Mucosa of rectum (tissue), 2 donors: ENCODE data around the gene PDP2.
A peak's percentile ranks its signal among the peaks of the same experiment; 100 is the strongest.

ENCODE experiments used
- H3K27ac ChIP-seq, 2 donors: one replicate each; pipeline ENCODE4 v1.7.0; 2013; ENCODE audit warnings: inconsistent platforms in 2 of 2, low read depth in 2 of 2, low read length in 2 of 2
- H3K27me3 ChIP-seq, 2 donors: one replicate each; pipeline ENCODE4 v1.7.0; 2013; ENCODE audit warnings: low read length in 2 of 2; ENCODE audit not compliant: control insufficient read depth in 2 of 2, insufficient read depth in 2 of 2
- H3K36me3 ChIP-seq, 2 donors: one replicate each; pipeline ENCODE4 v1.7.0; 2013; ENCODE audit warnings: low read length in 2 of 2; ENCODE audit not compliant: control insufficient read depth in 2 of 2, insufficient read depth in 2 of 2
- H3K4me1 ChIP-seq, 2 donors: one replicate each; pipeline ENCODE4 v1.7.0; 2013; ENCODE audit warnings: low read length in 2 of 2, mild to moderate bottlenecking in 1 of 2; ENCODE audit not compliant: control insufficient read depth in 2 of 2, insufficient read depth in 2 of 2
- H3K4me3 ChIP-seq, 2 donors: one replicate each; pipeline ENCODE4 v1.7.0; 2013; ENCODE audit warnings: low read length in 2 of 2
- H3K9ac ChIP-seq, 2 donors: one replicate each; pipeline ENCODE4 v1.7.0; 2013; ENCODE audit warnings: low read length in 2 of 2, low read depth in 1 of 2, mild to moderate bottlenecking in 1 of 2
- H3K9me3 ChIP-seq, 2 donors: one replicate each; pipeline ENCODE4 v1.7.0; 2013; ENCODE audit warnings: low read length in 2 of 2; ENCODE audit not compliant: control insufficient read depth in 2 of 2
- donor health status: healthy.
- donor health status: Normal muscosa, but diverticular disease.

PDP2 gene

DNA sequence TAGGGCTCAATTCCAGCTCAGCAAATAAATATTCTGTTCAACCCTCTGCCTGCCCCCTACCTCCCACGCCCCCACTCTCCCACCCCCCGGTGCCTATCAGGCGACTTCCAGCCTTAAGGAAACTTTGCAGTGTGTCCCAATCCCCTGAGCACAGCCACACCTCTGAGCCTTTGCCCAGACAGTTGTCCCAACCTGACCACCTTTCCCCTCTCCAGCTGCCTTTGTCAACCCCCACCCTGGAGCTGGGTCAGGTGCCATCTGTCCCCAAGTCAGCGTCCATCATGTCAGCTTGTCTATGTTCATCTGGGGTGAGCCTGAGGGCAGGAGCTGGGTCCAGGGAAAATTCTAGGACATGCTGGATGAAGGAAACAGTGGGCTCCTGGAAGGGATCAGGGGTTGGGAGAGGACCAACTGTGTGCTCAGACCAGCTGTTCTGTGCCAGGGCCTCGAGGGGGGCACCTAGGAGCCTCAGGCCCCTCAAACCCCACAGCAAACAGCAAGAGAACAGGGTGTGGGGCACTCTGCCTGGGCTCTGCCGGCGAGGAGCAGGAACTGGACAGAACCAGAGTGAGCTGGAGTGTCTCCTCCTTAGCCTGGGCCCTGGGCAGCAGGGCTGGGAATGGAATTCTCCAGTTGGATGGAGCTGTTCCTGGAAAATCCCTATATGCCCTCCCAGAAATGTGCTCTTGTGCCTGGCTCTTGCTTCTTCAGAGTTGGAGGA, 20.6 kb downstream of the PDP2 start:
- peak overlapping the region; percentile 24 to 78 for H3K9ac ChIP-seq
- H3K27me3 ChIP-seq, result no peaks in the 10 kb centered on the region
- no peaks in the 10 kb centered on the region for H3K9me3 ChIP-seq
- H3K4me1 ChIP-seq, result peaks cover 40 to 45% of the 10 kb centered on the region in 2 donors
- H3K4me3 ChIP-seq, result no peak overlapping the region
- no peaks in the 10 kb centered on the region for H3K36me3 ChIP-seq
- peak overlapping the region; percentile 69 to 75 for H3K27ac ChIP-seq

DNA sequence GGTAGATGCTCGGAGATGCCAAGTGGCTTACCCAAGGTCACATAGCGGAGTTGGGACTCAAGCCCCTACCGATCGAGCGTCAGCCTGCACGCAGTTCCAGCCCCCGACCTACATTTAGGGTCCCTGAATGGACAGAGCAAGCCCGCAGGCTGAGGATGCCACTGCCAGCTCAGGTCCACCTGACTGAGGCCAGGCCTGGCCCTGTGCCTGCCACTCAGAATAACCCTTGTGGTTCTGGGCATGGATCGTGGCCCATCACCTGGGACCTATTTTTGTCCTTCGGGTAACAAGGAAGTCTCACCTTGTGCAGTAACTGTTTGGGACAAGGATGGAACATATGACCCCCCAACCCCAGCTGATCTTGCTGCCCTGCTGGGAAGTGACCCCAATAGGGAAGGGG, 21.3 kb downstream of the PDP2 start:
- no peaks in the 10 kb centered on the region for H3K27me3 ChIP-seq
- H3K9ac ChIP-seq, result no peak overlapping the region
- H3K36me3 ChIP-seq, result no peaks in the 10 kb centered on the region
- no peaks in the 10 kb centered on the region for H3K9me3 ChIP-seq
- H3K4me1 ChIP-seq, result peaks cover 37 to 39% of the 10 kb centered on the region in 2 donors
- no peak overlapping the region for H3K4me3 ChIP-seq
- peak overlapping the region; percentile 69 to 75 for H3K27ac ChIP-seq

DNA sequence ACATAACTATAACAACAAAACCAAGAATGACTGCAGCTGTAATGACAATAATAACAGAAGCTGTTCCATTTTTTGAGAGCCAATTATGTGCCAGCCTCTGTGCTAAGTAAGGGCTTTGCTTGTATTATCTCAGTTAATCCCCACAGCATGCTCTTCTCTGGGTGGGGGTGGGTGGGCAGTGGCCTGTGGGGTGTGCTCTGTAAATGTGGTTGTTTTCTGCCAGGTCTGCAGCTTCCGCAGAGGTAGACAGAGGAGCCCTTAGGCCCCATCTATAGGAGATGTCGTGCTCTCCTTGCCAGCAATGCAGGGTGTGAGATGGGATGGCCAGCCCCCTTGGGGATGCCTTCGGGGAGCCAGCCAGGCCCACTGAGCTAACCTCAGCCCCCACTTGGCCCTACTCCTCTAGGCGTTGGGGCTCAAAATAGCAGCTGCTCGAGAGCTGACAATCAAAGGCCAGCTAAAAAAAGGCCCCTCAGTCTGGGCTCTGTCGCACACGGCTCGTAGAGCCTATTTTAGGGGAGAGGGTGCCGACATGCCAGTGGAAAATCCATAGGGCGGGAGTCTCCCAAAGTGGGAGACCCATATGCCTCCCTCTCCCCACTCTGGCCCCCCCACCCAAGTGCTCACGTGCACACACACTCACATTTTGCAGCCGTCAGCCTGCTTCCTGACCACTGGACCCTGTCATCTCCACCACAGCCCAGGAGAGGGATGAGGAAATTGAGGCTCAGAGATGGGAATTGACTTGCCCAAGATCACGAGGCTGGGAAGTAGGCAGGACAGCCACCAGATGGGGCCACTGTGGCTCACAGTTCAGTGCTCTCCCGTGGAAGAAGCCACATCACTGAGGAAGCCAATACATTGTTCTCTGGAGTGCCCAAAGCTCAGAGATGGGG, 22.6 kb downstream of the PDP2 start:
- Histone ChIP-seq H3K9ac (no peak overlapping the region), H3K4me3 (no peak overlapping the region), H3K27me3 (no peaks in the 10 kb centered on the region), H3K9me3 (no peaks in the 10 kb centered on the region), H3K27ac (peak overlapping the region; percentile 12 to 32), H3K36me3 (no peaks in the 10 kb centered on the region), H3K4me1 (peaks cover 32 to 33% of the 10 kb centered on the region in 2 donors)

DNA sequence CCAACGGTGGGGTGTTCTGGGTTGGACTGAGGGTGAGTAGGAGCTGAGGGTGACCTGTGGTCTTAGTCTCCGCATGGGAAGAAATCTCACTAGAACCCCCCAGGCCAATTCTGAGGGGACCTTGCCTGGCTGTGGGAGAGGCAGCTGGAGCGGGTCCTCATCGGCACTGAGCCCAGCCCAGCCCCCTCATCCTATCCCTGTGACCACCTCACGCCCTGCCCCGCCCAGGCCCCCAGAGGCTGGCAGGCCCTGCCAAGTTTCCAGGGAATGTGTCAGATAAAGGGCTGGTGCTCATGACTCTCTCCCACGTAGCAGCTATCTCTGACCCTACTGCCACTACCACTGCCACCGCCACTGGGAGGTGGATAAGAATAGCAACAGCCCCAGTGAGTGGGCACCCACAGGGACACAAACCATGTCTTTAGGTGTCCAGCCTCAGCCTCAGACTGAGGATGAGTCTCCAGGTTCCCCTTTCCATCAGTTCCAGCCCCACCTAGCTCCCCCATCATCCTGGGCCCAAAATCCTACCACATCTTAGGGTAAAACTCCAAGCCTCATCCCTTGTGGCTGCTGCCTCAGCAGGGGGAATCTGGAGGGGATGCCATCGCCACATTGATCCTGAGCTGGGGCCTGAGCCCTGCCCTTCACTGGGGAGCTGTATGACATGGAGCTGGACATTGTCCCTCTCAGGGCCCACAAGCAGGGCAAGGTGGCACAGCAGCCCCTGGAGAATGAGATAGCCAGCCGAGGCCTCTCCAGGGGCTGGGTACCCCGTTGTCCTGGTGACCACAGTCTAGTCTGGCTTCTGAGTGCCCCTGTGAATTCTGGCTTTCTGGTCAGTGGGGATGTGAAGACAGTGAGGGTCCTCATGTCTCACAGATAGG, 23.5 kb downstream of the PDP2 start:
- H3K27ac ChIP-seq, result peak overlapping the region in 1 of 2 donors; percentile 22
- no peak overlapping the region for H3K4me3 ChIP-seq
- no peak overlapping the region for H3K9ac ChIP-seq
- no peaks in the 10 kb centered on the region for H3K9me3 ChIP-seq
- no peaks in the 10 kb centered on the region for H3K27me3 ChIP-seq
- H3K4me1 ChIP-seq, result peaks cover 32 to 33% of the 10 kb centered on the region in 2 donors
- no peaks in the 10 kb centered on the region for H3K36me3 ChIP-seq

DNA sequence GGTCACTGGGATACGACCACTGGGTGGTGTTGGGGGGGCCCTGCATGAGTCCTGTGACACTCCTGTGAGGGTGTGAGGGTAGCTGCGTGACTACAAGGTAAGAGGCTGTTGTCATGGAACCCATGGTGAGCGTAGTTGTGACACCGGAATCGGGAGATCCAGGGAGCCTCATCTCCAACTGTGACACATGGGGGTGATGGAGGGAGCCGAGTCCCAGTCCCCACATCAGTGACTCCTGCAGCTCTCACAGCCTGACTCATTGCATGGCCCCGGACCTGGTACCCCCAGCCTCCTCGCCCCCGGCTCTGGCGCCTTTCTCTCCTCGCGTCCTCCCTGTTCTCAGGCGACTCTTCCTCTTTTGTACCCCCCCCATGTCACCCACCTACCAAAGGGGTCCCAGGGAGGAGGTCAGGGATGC, 24.1 kb downstream of the PDP2 start:
- Histone ChIP-seq H3K27ac (peak overlapping the region; percentile 22 to 56), H3K4me1 (peaks cover 28 to 29% of the 10 kb centered on the region in 2 donors), H3K4me3 (no peak overlapping the region), H3K36me3 (no peaks in the 10 kb centered on the region), H3K27me3 (no peaks in the 10 kb centered on the region), H3K9ac (no peak overlapping the region), H3K9me3 (no peaks in the 10 kb centered on the region)

DNA sequence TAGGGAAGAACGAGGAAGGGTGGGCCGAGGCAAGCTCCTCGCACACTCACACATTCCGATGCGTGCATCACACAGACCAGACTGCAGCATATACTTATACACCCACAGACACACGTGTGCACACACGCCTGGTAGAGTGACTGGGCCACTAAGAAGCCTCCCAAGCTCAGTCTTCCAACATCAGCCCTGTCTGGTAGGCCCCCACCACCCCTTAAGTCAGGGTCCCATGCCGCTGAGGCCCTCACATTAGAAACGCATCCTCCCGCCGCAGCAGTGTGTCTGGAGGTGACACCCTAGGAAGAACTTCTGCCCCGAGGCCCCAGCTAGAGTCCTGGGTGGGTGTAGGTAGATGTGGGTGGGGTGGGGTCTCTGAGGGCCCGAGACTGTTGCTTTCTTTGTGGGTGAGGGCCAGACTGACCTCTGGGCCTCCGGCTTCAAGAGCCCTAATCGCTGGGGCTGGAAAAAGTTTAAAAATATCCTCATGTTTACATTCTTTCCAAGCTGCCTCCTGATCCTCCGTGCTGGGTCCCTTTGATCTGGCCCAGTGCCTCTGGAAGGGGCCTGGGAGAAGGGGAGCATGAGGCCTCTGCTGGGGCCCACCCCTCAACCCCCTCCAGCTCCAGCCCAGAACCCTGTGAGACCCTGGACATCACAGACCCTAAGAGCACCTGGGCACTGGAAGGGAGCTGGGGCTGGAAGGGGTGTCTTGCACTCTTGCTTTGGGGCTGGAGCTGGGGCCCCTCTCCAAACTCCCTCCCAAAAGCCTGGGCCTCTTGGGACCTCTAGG, 24.7 kb downstream of the PDP2 start:
- no peaks in the 10 kb centered on the region for H3K9me3 ChIP-seq
- no peaks in the 10 kb centered on the region for H3K27me3 ChIP-seq
- peak overlapping the region; percentile 40 to 56 for H3K27ac ChIP-seq
- H3K4me1 ChIP-seq, result peaks cover 24% of the 10 kb centered on the region in 2 donors
- H3K9ac ChIP-seq, result peak overlapping the region in 1 of 2 donors; percentile 0
- no peak overlapping the region for H3K4me3 ChIP-seq
- H3K36me3 ChIP-seq, result no peaks in the 10 kb centered on the region

DNA sequence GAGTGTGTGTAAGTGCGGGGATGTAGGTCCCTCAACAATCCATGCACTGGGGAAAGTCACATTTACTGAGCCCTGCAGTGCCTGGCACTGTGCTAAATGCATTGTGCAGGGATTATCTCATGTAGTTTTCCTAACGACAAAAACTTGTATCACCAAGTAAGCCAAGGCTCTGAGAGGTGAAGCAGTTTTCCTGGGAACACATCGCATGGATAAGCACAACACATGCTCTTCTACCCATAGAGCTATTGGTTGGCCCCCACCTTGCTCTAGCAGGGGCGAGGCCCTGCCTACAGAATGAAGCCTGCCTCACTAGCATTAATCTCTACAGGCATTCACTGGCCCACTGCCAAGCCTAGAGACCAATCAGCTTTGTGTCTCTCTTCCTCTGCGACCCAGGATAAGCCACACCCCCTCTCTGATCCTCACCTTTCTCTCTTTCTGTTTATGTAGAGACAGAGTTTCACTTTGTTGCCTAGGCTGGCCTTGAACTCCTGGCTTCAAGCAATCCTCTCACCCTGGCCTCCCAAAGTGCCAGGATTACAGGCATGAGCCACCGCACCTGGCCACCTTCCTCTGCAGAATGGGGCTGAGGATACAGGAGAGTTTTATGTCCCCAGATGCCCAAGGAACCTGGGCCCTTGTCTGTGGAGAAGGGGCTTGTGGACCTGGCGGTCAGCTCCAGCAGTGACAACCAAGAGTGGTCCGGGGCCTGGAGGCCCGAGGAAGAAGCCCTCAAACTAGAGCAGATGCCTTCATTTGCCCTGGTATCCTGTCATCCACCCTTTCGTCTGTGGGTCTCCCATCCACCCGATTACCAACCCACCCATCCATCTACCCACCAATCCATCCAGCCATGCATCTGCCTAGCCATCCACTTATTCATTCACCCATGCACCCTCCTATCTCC, 25.6 kb downstream of the PDP2 start:
- H3K4me3 ChIP-seq, result no peak overlapping the region
- H3K27me3 ChIP-seq, result no peaks in the 10 kb centered on the region
- peak overlapping the region; percentile 6 to 43 for H3K27ac ChIP-seq
- H3K4me1 ChIP-seq, result peaks cover 17 to 18% of the 10 kb centered on the region in 2 donors
- peak overlapping the region in 1 of 2 donors; percentile 0 for H3K9ac ChIP-seq
- H3K9me3 ChIP-seq, result no peaks in the 10 kb centered on the region
- no peaks in the 10 kb centered on the region for H3K36me3 ChIP-seq

DNA sequence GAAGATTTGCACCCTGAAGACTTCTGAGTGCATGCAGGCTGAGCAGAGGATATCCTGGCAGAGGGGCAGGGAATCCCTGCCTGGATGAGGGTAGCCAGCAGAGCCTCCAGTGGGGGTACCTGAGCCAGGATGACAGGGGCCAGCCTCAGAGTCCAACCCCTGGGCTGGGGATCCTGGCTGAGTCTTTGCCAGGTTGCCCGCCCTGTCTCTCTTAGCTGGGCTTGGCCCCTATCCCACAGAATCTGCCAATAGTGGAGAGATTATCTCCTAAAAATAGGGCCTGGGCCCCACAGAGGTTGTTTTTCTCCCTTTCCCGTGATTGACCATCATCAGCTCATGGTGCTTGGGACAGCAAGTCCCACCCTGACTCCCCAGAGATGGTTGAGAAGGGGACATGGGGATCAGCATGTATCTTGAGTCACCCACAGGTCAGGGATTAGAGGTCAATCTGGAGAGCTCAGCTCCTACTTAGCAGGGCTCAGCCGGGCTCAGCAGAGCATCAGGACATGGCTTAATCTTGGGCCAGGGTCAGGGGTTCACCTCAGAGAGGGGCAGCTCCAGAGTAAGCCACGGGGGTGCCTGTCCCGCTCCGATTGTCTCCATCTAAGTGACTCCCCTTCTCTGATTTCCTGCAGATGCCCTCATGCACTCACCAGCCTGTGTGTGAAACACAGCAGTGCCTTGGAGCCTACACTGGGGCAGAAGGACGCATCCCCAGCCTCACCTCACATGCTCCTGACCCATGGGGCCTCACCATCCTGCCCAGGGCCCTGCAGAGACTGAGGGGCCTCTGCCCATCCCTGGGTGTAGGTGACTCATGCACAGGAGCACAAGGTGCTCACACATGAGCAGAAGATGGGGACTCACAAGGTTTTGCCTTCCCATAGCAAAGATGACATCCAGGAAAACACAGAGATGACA, 26.9 kb downstream of the PDP2 start:
- H3K27ac ChIP-seq, result no peak overlapping the region
- H3K9me3 ChIP-seq, result no peaks in the 10 kb centered on the region
- peaks cover 8 to 12% of the 10 kb centered on the region in 2 donors for H3K4me1 ChIP-seq
- H3K9ac ChIP-seq, result no peak overlapping the region
- H3K4me3 ChIP-seq, result no peak overlapping the region
- no peaks in the 10 kb centered on the region for H3K36me3 ChIP-seq
- no peaks in the 10 kb centered on the region for H3K27me3 ChIP-seq
